ENCODE results near the gene LRRN1.

LRRN1 gene

GRCh38 chr3:3799173-3800079 lies at the start of gene LRRN1:
Gene LRRN1, plus strand, starts transcription at chr3:3799431. Its CDS starts 45,211 bp downstream, at chr3:3844642.
- DNase-seq (ENCODE audit: low read depth in 3 of 3): peak in 2 of 3 experiments; percentile 9 to 53

- no peak for DNase-seq (ENCODE audit: low read depth in 3 of 3)
Observed at GRCh38 chr3:3753416-3753815, 45.8 kb upstream of the LRRN1 start.

- DNase-seq (ENCODE audit: low read depth in 3 of 3): no peak
Observed at GRCh38 chr3:3765661-3766060, 33.6 kb upstream of the LRRN1 start.

- no peak for DNase-seq (ENCODE audit: low read depth in 3 of 3)
Observed at GRCh38 chr3:3766140-3766539, 33.1 kb upstream of the LRRN1 start.

- DNase-seq (ENCODE audit: low read depth in 3 of 3): no peak
Observed at GRCh38 chr3:3771094-3771493, 28.1 kb upstream of the LRRN1 start.

GRCh38 chr3:3771567-3771966 lies 27.7 kb upstream of the LRRN1 start:
- DNase-seq (ENCODE audit: low read depth in 3 of 3): no peak

- no peak for DNase-seq (ENCODE audit: low read depth in 3 of 3)
Observed at GRCh38 chr3:3772338-3772737, 26.9 kb upstream of the LRRN1 start.

GRCh38 chr3:3772920-3773319 lies 26.3 kb upstream of the LRRN1 start:
- no peak for DNase-seq (ENCODE audit: low read depth in 3 of 3)

- no peak for DNase-seq (ENCODE audit: low read depth in 3 of 3)
Observed at GRCh38 chr3:3776607-3777006, 22.6 kb upstream of the LRRN1 start.

- DNase-seq (ENCODE audit: low read depth in 3 of 3): no peak
Observed at GRCh38 chr3:3778216-3778615, 21.0 kb upstream of the LRRN1 start.

GRCh38 chr3:3778641-3779270 lies 20.5 kb upstream of the LRRN1 start:
- no peak for DNase-seq (ENCODE audit: low read depth in 3 of 3)

- no peak for DNase-seq (ENCODE audit: low read depth in 3 of 3)
Observed at GRCh38 chr3:3782457-3782856, 16.8 kb upstream of the LRRN1 start.

GRCh38 chr3:3783210-3783609 lies 16.0 kb upstream of the LRRN1 start:
- no peak for DNase-seq (ENCODE audit: low read depth in 3 of 3)

- DNase-seq (ENCODE audit: low read depth in 3 of 3): no peak
Observed at GRCh38 chr3:3783696-3784095, 15.5 kb upstream of the LRRN1 start.

GRCh38 chr3:3792391-3792790 lies 6.8 kb upstream of the LRRN1 start:
- DNase-seq (ENCODE audit: low read depth in 3 of 3): no peak

GRCh38 chr3:3798631-3799113 lies 559 bp upstream of the LRRN1 start:
- peak in 1 of 3 experiments; percentile 16 for DNase-seq (ENCODE audit: low read depth in 3 of 3)

GRCh38 chr3:3800080-3800455 lies 837 bp downstream of the LRRN1 start:
- no peak for DNase-seq (ENCODE audit: low read depth in 3 of 3)

GRCh38 chr3:3800685-3801493 lies 1.7 kb downstream of the LRRN1 start:
- peak in 1 of 3 experiments; percentile 2 for DNase-seq (ENCODE audit: low read depth in 3 of 3)

GRCh38 chr3:3801494-3801841 lies 2.2 kb downstream of the LRRN1 start:
- no peak for DNase-seq (ENCODE audit: low read depth in 3 of 3)

GRCh38 chr3:3802046-3802445 lies 2.8 kb downstream of the LRRN1 start:
- no peak for DNase-seq (ENCODE audit: low read depth in 3 of 3)

GRCh38 chr3:3804560-3804959 lies 5.3 kb downstream of the LRRN1 start:
- DNase-seq (ENCODE audit: low read depth in 3 of 3): no peak

- no peak for DNase-seq (ENCODE audit: low read depth in 3 of 3)
Observed at GRCh38 chr3:3806092-3806491, 6.9 kb downstream of the LRRN1 start.
